Uterus (tissue), 4 donors: ENCODE results near the gene RIPK4. TPM values are rescaled to one million over a fixed set of nuclear protein-coding genes. Genes with fewer than 3 reads are reported as not detected.
"Not testable (repeated sequence)": the region's sequence is repeated elsewhere in the genome, so short reads cannot be mapped to it uniquely, and the experiment has no call there.

ENCODE experiments used
- DNase-seq, 2 donors: peaks; one replicate each; pipeline ENCODE4 v3.0.0-alpha.2; 2019 to 2020
- H3K27ac ChIP-seq, 2 donors: fragments of 200-600 bp; sonication (generic); 1 replicate in 1 of 2; 2 replicates in 1 of 2; pipeline ENCODE4 v1.5.1; 2016 to 2018
- H3K27me3 ChIP-seq, 2 donors: fragments of 200-600 bp; sonication (generic); one replicate each; pipeline ENCODE4 v1.5.1; 2018 to 2019; ENCODE audit warnings: control low read depth in 1 of 2
- H3K36me3 ChIP-seq, 2 donors: fragments of 200-600 bp; sonication (generic); one replicate each; pipeline ENCODE4 v1.5.1; 2019; ENCODE audit warnings: control low read depth in 1 of 2
- H3K4me1 ChIP-seq, 2 donors: fragments of 200-600 bp; sonication (generic); one replicate each; pipeline ENCODE4 v1.5.1; 2018 to 2019; ENCODE audit warnings: control low read depth in 1 of 2
- H3K4me3 ChIP-seq, 2 donors: fragments of 200-600 bp; sonication (generic); 1 replicate in 1 of 2; 2 replicates in 1 of 2; pipeline ENCODE4 v1.5.1; 2018 to 2019; ENCODE audit warnings: mild to moderate bottlenecking in 1 of 2
- H3K9me3 ChIP-seq, 2 donors: fragments of 200-600 bp; sonication (generic); one replicate each; pipeline ENCODE4 v1.5.1; 2019; ENCODE audit warnings: control low read depth in 1 of 2
- POLR2A ChIP-seq, 2 donors: fragments of 450-650 bp; IDR thresholded peaks; one replicate each; pipeline ENCODE4 v1.6.1; 2016; ENCODE audit warnings: antibody characterized with exemption in 2 of 2, mild to moderate bottlenecking in 1 of 2, moderate library complexity in 1 of 2
- intact Hi-C: fragments of 100-400 bp; cut with DNase I; formaldehyde crosslinking; loops from one replicate; pipeline ENCODE4 v1.15.1; 2023; ENCODE audit warnings: low total_unique reads
- total RNA-seq, 4 donors: library from RNA; depleted of rRNA in 3 of 4; stranded (reverse); fragments of >200 nt in 3 of 4; gene quantifications; one replicate each; pipeline versions ENCODE4 v1.1.0 to v1.2.4, GENCODE V29; 2014 to 2023
- TF ChIP-seq, protein P1 (sequence below), 4 experiments: fragments of 200-600 bp in 2 of 4; fragments of 450-650 bp in 2 of 4; sonication (generic) in 2 of 4; IDR thresholded peaks; one replicate each; pipeline ENCODE4 v1.5.1; 2016 to 2019; ENCODE audit warnings: antibody characterized with exemption in 4 of 4, mild to moderate bottlenecking in 2 of 4, moderate library complexity in 1 of 4
- donor health status: DM: yes; HTN: yes; CAD: no.

Gene RIPK4
- total RNA-seq, 4 donors from 2014 or later = 0.29 to 9.7 TPM; not detected in 2

DNA sequence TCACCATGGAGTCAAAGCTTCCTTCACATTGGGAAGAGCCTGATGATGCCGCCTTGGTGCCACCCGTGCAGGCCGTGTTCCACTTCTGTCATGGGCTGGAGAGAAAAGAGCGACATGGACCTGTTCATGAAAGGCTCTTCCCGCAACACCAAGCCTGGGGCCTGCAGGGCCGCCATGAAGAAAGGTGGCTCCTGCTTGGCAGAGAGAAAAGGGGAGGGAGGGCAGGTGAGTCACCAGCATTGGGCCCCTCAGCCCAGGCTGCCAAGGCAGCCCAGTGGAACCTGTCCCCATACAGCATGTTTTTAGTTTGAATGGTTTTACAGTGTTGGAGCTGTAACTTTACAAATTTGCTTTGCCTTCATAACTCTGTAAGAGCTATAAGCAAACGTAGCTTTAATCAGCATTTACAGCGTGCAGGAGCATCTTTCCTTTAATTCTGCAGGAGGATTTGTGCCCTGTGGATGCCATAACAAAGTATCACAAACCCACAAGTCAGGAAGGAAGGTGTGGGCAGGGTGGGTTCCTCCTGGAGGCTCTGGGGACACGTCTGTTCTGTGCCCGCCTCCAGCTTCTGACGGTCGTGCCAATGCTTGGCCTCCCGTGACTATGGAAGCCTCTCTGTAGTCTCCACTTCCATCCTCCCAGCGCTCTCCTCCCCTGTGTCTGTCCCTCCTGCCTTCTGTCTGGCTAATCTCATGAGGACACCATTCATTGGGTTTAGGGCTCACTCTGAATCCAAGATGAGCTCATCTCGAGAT lies 49.1 kb downstream of the RIPK4 start:
- Histone ChIP-seq H3K27me3 (no peaks in the 10 kb centered on the region), H3K4me3 (no peak overlapping the region), H3K36me3 (no peaks in the 10 kb centered on the region), H3K9me3 (no peaks in the 10 kb centered on the region), H3K4me1 (no peaks in the 10 kb centered on the region), H3K27ac (no peak overlapping the region)
- no peak for TF ChIP-seq POLR2A (IDR thresholded peaks at IDR 0.05)
- TF ChIP-seq, protein P1, sequence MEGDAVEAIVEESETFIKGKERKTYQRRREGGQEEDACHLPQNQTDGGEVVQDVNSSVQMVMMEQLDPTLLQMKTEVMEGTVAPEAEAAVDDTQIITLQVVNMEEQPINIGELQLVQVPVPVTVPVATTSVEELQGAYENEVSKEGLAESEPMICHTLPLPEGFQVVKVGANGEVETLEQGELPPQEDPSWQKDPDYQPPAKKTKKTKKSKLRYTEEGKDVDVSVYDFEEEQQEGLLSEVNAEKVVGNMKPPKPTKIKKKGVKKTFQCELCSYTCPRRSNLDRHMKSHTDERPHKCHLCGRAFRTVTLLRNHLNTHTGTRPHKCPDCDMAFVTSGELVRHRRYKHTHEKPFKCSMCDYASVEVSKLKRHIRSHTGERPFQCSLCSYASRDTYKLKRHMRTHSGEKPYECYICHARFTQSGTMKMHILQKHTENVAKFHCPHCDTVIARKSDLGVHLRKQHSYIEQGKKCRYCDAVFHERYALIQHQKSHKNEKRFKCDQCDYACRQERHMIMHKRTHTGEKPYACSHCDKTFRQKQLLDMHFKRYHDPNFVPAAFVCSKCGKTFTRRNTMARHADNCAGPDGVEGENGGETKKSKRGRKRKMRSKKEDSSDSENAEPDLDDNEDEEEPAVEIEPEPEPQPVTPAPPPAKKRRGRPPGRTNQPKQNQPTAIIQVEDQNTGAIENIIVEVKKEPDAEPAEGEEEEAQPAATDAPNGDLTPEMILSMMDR (IDR thresholded peaks at IDR 0.05) = no peak
- intact Hi-C loops = no loop called here
- no peak for DNase-seq

DNA sequence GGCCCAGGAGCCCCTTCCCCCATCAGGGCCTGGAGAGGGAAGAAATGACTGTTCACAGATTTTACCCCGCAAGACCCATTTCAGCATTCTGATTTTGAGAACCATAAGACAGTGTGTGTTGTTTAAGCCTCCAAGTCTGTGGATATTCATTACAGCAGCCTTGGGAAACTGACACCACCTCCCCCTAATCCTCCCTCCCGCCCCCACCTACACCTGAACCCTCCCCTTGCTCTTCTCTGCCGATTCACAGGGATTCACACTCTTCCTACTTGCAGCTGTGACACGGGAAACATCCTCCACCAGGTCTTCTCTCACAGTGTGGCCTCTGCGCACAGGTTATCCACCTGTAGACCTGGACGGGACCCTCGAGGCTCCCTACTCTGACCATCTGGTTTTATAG lies 50.1 kb downstream of the RIPK4 start:
- H3K9me3 ChIP-seq = no peaks in the 10 kb centered on the region
- no peaks in the 10 kb centered on the region for H3K27me3 ChIP-seq
- intact Hi-C loops = no loop called here
- no peaks in the 10 kb centered on the region for H3K36me3 ChIP-seq
- TF ChIP-seq, protein P1 (IDR thresholded peaks at IDR 0.05) = no peak
- H3K27ac ChIP-seq = no peak overlapping the region
- no peak for DNase-seq
- H3K4me1 ChIP-seq = no peaks in the 10 kb centered on the region
- no peak overlapping the region for H3K4me3 ChIP-seq

DNA sequence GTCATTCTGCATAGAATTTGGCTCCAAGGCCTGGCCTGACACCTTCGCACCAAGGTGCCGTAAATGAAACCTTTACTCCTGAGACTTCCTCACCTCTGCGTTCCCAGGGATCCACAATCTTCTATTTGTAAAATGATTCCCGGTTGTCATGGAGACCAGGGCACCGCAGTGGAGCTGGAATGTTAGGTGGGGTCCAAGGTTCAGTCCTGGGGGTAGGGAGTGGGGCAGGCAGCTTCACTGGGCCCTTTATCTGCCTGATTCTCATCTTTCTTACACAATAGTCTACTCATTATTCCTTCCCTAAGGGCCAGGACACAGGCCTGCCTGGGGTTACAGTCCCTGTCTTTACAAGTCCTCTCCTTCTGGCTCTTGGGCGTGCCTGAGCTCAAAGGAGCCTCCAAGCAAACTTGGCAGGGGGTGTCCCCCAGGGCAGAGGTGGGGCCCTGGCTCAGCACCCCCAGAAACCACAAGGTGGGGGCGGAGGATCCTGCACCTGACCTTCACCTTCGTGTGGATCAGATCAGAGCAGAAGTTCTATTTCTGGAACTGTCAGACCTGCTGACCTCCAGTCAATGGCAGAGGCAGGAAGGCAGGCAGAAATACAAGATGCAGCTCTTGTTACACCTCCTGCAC lies 51.1 kb downstream of the RIPK4 start:
- Histone ChIP-seq H3K4me3 (no peak overlapping the region), H3K4me1 (no peaks in the 10 kb centered on the region), H3K27me3 (no peaks in the 10 kb centered on the region), H3K27ac (no peak overlapping the region), H3K9me3 (no peaks in the 10 kb centered on the region), H3K36me3 (no peaks in the 10 kb centered on the region)
- TF ChIP-seq, protein P1 (IDR thresholded peaks at IDR 0.05) = no peak
- no peak for TF ChIP-seq POLR2A (IDR thresholded peaks at IDR 0.05)
- intact Hi-C loops = no loop called here
- DNase-seq = no peak

DNA sequence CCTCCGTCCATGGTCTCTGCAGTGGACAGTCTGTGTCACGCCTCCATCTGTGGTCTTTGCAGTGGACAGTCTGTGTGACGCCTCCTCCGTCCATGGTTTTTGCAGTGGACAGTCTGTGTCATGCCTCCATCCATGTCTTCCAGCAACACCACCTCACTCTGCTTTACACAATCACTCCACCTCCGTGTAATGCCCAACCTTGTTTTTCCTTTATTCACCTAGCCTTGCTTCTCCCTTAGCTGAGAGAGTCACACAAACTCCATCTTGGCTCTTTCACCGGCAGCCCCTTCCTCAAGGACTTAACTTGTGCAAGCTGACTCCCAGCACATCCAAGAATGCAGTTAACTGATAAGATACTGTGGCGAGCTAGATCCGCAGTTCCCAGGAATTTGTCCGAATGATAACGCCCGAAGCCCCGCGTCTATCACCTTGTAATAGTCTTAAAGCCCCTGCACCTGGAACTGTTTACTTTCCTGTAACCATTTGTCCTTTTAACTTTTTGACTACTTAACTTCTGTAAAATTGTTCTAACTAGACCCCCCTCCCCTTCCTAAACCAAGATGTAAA lies 52.5 kb downstream of the RIPK4 start:
- H3K27ac ChIP-seq, DNase-seq, H3K4me1 ChIP-seq, intact Hi-C loops, H3K27me3 ChIP-seq, H3K9me3 ChIP-seq, H3K36me3 ChIP-seq, H3K4me3 ChIP-seq: not testable (repeated sequence)

DNA sequence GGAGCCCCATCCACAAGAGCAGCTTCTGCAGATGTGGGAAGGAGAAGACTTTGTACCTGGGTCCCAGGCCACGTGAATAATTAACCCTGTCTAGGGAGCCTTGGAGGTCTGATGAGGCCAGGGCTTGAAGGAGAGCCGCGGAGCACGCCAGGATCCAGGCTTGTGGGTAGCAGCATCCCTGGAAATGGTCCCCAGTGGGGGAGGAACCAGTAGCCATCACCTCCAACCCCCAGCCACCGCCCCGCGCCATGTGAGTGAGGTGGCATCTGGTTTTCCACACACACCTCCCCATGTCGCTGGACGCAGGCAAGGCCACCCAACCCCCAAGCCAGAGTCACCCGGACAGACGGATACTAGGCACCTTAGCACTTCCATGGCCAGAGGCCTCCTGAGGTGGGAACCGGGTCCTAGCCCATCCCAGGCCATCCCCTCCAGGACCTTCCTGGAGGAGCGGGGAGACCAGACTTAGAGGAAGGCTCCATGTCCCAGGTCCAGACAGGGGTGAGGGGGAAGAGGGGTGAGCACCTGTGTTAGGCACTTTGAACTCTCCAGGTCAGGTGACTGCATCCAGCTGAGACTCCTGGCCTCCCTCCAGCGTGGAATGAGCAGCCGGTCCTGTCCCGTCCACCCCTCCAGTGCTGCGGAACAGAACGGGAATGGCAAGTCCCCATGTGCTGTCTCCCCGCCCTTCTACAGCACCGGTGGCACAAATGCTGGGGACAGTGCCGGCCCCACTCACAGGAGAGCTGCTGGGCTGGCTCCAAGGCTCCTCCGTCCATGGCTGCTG lies 53.2 kb downstream of the RIPK4 start:
- no peaks in the 10 kb centered on the region for H3K9me3 ChIP-seq
- no peak overlapping the region for H3K27ac ChIP-seq
- H3K27me3 ChIP-seq = no peaks in the 10 kb centered on the region
- no peaks in the 10 kb centered on the region for H3K36me3 ChIP-seq
- intact Hi-C loops = no loop called here
- no peaks in the 10 kb centered on the region for H3K4me1 ChIP-seq
- no peak for TF ChIP-seq POLR2A (IDR thresholded peaks at IDR 0.05)
- TF ChIP-seq, protein P1 (IDR thresholded peaks at IDR 0.05) = no peak
- DNase-seq = no peak
- no peak overlapping the region for H3K4me3 ChIP-seq
